B cell (primary cell): ENCODE measurements around the gene AADAC. TPM values are rescaled to one million over a fixed set of nuclear protein-coding genes. Genes with fewer than 3 reads are reported as not detected.

Experiments
- ATAC-seq: fragments of 200-7000 bp; cut with Tn5 transposase; one replicate; pipeline ENCODE4 v1.10.0; 2021; ENCODE audit warnings: low read depth, mild to moderate bottlenecking, moderate number of reproducible peaks, moderate library complexity
- CTCF ChIA-PET: fragments of 350-600 bp; sonication (Branson Sonifier 250); formaldehyde crosslinking; loops from one replicate; lab custom pipeline; 2021; ENCODE audit warnings: antibody characterized with exemption, inconsistent platforms; lab: Charles Lee
- POLR2A ChIA-PET: fragments of 350-600 bp; sonication (Branson Sonifier 250); formaldehyde crosslinking; loops from one replicate; lab custom pipeline; 2021; ENCODE audit warnings: antibody characterized with exemption; lab: Charles Lee
- DNase-seq: peaks from one replicate; pipeline ENCODE4 v3.0.0; 2013
- H2AFZ ChIP-seq: 2 replicates; pipeline ENCODE4 v1.6.1; 2012; ENCODE audit warnings: mild to moderate bottlenecking, low read depth, low read length; ENCODE audit not compliant: insufficient read depth, poor library complexity, severe bottlenecking
- H3K27ac ChIP-seq, 2 donors: 1 replicate in 1 of 2; 2 replicates in 1 of 2; pipeline ENCODE4 v1.5.1; 2012 to 2013; ENCODE audit warnings: low read length in 2 of 2, mild to moderate bottlenecking in 2 of 2, moderate library complexity in 1 of 2
- H3K27me3 ChIP-seq, 4 experiments: fragments of 200-600 bp in 1 of 4; sonication (generic) in 1 of 4; replicated peaks in 1 of 4; 1 replicate in 2 of 4; 2 replicates in 2 of 4; pipeline versions ENCODE4 v1.6.1 to v1.7.0; 2013 to 2016; ENCODE audit warnings: low read length in 3 of 4, mild to moderate bottlenecking in 2 of 4, mixed read lengths in 1 of 4, moderate library complexity in 1 of 4; ENCODE audit not compliant: insufficient read depth in 4 of 4, control insufficient read depth in 3 of 4; ENCODE audit errors: control extremely low read depth in 1 of 4
- H3K36me3 ChIP-seq, 2 experiments: replicated peaks in 1 of 2; 1 replicate in 1 of 2; 2 replicates in 1 of 2; pipeline versions ENCODE4 v1.6.1 to v1.7.1; 2013; ENCODE audit warnings: low read length in 1 of 2; ENCODE audit not compliant: insufficient read depth in 2 of 2, control insufficient read depth in 1 of 2; ENCODE audit errors: control extremely low read depth in 1 of 2, extremely low read depth in 1 of 2
- H3K4me1 ChIP-seq, 2 donors: fragments of 200-600 bp in 1 of 2; sonication (generic) in 1 of 2; 1 replicate in 1 of 2; 2 replicates in 1 of 2; pipeline versions ENCODE4 v1.5.1 to v1.6.1; 2013 to 2017; ENCODE audit warnings: low read length in 2 of 2; ENCODE audit not compliant: control insufficient read depth in 2 of 2, insufficient read depth in 2 of 2
- H3K4me2 ChIP-seq: replicated peaks from 2 replicates; pipeline ENCODE3; 2012; ENCODE audit warnings: mild to moderate bottlenecking, low read depth, low read length; ENCODE audit not compliant: poor library complexity, severe bottlenecking
- H3K4me3 ChIP-seq, 5 experiments: fragments of 200-600 bp in 1 of 5; sonication (generic) in 1 of 5; 1 replicate in 3 of 5; 2 replicates in 2 of 5; pipeline versions ENCODE4 v1.5.1 to v1.7.0; 2011 to 2016; ENCODE audit warnings: low read length in 4 of 5, mild to moderate bottlenecking in 4 of 5, low read depth in 2 of 5, control low read depth in 1 of 5, moderate library complexity in 1 of 5; ENCODE audit not compliant: insufficient read depth in 1 of 5; ENCODE audit errors: control extremely low read depth in 1 of 5, extremely low read depth in 1 of 5
- H3K79me2 ChIP-seq: fragments of 200-600 bp; sonication (generic); one replicate; pipeline ENCODE4 v1.6.0; 2016; ENCODE audit warnings: low read length; ENCODE audit not compliant: control insufficient read depth, insufficient read depth
- H3K9ac ChIP-seq: fragments of 200-600 bp; sonication (generic); 2 replicates; pipeline ENCODE4 v1.6.1; 2017; ENCODE audit warnings: mild to moderate bottlenecking, low read length, moderate library complexity
- H3K9me3 ChIP-seq, 3 donors: one replicate each; pipeline versions ENCODE4 v1.6.1 to v1.7.1; 2013; ENCODE audit warnings: low read length in 2 of 3; ENCODE audit not compliant: control insufficient read depth in 2 of 3, insufficient read depth in 1 of 3; ENCODE audit errors: control extremely low read depth in 1 of 3
- H4K20me1 ChIP-seq: 2 replicates; pipeline ENCODE4 v1.6.0; 2012; ENCODE audit warnings: mild to moderate bottlenecking, low read length; ENCODE audit not compliant: insufficient read depth, control insufficient read depth, poor library complexity, severe bottlenecking
- H3K27ac Mint-ChIP-seq: one replicate; pipeline ENCODE4 v1.8.0; 2021; ENCODE audit warnings: mixed read lengths
- H3K27me3 Mint-ChIP-seq: one replicate; pipeline ENCODE4 v1.8.0; 2021; ENCODE audit warnings: mixed read lengths
- H3K4me1 Mint-ChIP-seq: one replicate; pipeline ENCODE4 v1.8.0; 2021; ENCODE audit warnings: mixed read lengths
- H3K4me3 Mint-ChIP-seq: one replicate; pipeline ENCODE4 v1.8.0; 2021; ENCODE audit warnings: mixed read lengths
- H3K9me3 Mint-ChIP-seq: one replicate; pipeline ENCODE4 v1.8.0; 2022; ENCODE audit warnings: mixed read lengths; ENCODE audit not compliant: insufficient read depth
- CTCF ChIP-seq: fragments of 200-600 bp; IDR thresholded peaks from one replicate; pipeline ENCODE4 v1.8.0; 2022; ENCODE audit warnings: antibody characterized with exemption, mild to moderate bottlenecking
- EZH2 ChIP-seq: IDR thresholded peaks from 2 replicates; pipeline ENCODE4 v1.6.1; 2012; ENCODE audit warnings: borderline replicate concordance, low read depth, mild to moderate bottlenecking, moderate library complexity, low read length; ENCODE audit not compliant: insufficient read depth, poor library complexity, severe bottlenecking
- WGBS: methylation state at CpG from one replicate; pipeline ENCODE4 v1.1.5; 2013; ENCODE audit warnings: missing lambda C conversion rate; ENCODE audit not compliant: insufficient coverage; 5-methylcytosine and 5-hydroxymethylcytosine counted together
- intact Hi-C: fragments of 100-400 bp; cut with micrococcal nuclease; formaldehyde crosslinking; loops from one replicate; pipeline ENCODE4 v1.10.0; 2022
- polyA plus RNA-seq: library from polyadenylated mRNA; depleted of rRNA; stranded (reverse); fragments of >200 nt; gene quantifications from 2 replicates; pipeline ENCODE4 v1.2.3, GENCODE V29; 2012
- total RNA-seq, 2 donors: library from RNA; stranded (reverse); fragments of 120-200 nt in 1 of 2; gene quantifications; 1 replicate in 1 of 2; 2 replicates in 1 of 2; pipeline versions ENCODE4 v1.2.3 to v1.2.4, GENCODE V29; 2013 to 2022

The AADAC gene
- total and polyA plus RNA-seq, 2 donors (not counting 1 experiment from before 2014, with no cell fraction given): not detected

GRCh38 chr3:151792411-151792810, 21.5 kb upstream of the AADAC start:
- no peaks in the 10 kb centered on the region for H3K79me2 ChIP-seq
- intact Hi-C loops: no loop called here
- H3K9ac ChIP-seq: no peak overlapping the region
- no peak for ATAC-seq
- Mint-ChIP-seq H3K4me1 (no peaks in the 10 kb centered on the region), H3K27me3 (peaks cover 4% of the 10 kb centered on the region), H3K9me3 (no peaks in the 10 kb centered on the region), H3K27ac (no peak overlapping the region), H3K4me3 (no peak overlapping the region)
- H3K9me3 ChIP-seq: no peaks in the 10 kb centered on the region
- H3K4me1 ChIP-seq: no peaks in the 10 kb centered on the region
- ChIA-PET CTCF (no interaction called here), POLR2A (no interaction called here)
- 67% methylated on average over 1 of the region's 2 CpGs for WGBS
- H3K36me3 ChIP-seq: no peaks in the 10 kb centered on the region
- no peak for DNase-seq
- no peaks in the 10 kb centered on the region for H4K20me1 ChIP-seq
- H2AFZ ChIP-seq: no peak overlapping the region
- no peak for TF ChIP-seq CTCF
- no peak for TF ChIP-seq EZH2
- no peak overlapping the region for H3K4me2 ChIP-seq
- no peak overlapping the region for H3K27ac ChIP-seq
- no peak overlapping the region for H3K4me3 ChIP-seq
- no peaks in the 10 kb centered on the region for H3K27me3 ChIP-seq

GRCh38 chr3:151793636-151794035, 20.3 kb upstream of the AADAC start:
- no peak overlapping the region for H3K4me2 ChIP-seq
- ChIA-PET CTCF (interaction anchor here (1.1 kb wide), 1 partner anchor 9 kb away, joined by 3 read pairs; no protein-coding TSS in a partner anchor), POLR2A (no interaction called here)
- peaks cover 4% of the 10 kb centered on the region for H3K27me3 Mint-ChIP-seq
- WGBS: no CpG with 5 or more reads among the region's 2 CpGs
- H4K20me1 ChIP-seq: no peaks in the 10 kb centered on the region
- no peak for TF ChIP-seq EZH2
- TF ChIP-seq CTCF: no peak
- no peaks in the 10 kb centered on the region for H3K36me3 ChIP-seq
- H3K27me3 ChIP-seq: no peaks in the 10 kb centered on the region
- no peak for ATAC-seq
- H3K4me1 ChIP-seq: no peaks in the 10 kb centered on the region
- no peaks in the 10 kb centered on the region for H3K9me3 ChIP-seq
- H3K4me1 Mint-ChIP-seq: no peaks in the 10 kb centered on the region
- H3K9ac ChIP-seq: no peak overlapping the region
- H3K27ac Mint-ChIP-seq: no peak overlapping the region
- no peak for DNase-seq
- no peaks in the 10 kb centered on the region for H3K9me3 Mint-ChIP-seq
- intact Hi-C loops: no loop called here
- H3K4me3 Mint-ChIP-seq: no peak overlapping the region
- no peak overlapping the region for H2AFZ ChIP-seq
- no peak overlapping the region for H3K27ac ChIP-seq
- H3K4me3 ChIP-seq: no peak overlapping the region
- H3K79me2 ChIP-seq: no peaks in the 10 kb centered on the region
